ENCODE measurements around the gene FAM53A.

Gene FAM53A, protein sequence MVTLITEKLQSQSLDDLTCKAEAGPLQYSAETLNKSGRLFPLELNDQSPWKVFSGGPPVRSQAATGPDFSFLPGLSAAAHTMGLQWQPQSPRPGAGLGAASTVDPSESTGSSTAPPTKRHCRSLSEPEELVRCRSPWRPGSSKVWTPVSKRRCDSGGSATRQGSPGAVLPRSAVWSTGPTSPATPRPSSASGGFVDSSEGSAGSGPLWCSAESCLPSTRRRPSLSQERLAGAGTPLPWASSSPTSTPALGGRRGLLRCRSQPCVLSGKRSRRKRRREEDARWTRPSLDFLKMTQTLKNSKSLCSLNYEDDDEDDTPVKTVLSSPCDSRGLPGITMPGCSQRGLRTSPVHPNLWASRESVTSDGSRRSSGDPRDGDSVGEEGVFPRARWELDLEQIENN

DNA sequence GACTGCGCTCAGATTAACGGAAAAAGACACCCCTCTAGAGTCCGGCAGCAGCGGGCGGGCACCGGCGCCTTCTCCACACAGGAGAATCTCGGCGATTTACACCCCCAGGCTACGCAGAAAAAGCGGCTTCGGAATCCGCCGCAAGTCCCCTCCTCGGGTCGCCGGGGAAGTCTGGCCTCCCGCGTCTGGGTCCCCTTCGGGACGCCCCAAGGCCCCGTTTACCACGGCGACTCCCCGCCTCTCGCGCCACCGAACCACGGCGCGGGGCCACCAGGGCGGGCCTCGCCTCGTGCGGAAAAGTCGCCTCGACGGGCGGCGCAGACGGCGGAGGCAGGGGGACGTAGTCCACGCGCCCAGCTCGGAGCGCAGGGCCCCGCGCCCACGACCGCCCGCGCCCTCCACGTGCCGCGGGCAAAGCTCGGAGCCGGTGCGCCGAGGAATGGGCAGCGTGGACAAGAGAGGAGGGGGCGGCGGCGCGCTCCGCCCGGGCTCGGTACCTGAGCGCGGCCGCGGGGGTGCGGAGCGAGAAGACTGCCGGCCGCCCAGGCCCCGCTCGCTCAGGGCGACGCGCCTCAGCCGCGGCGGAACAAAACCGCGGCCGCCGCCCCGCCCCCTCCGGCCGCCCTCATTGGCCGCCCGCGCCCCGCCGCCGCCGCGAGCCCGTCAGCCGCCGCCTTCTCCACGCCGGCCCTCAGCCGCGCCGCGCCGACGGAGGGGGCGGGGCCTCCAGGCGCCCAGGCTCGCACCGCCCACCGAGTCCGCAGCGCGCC lies at the start of gene FAM53A:
Gene FAM53A (minus strand): TSS at position 578 of the 770 bp plus-strand sequence. CDS start 15,572 bp downstream, outside the sequence.
- DNase-seq, result peak; percentile 87

DNA sequence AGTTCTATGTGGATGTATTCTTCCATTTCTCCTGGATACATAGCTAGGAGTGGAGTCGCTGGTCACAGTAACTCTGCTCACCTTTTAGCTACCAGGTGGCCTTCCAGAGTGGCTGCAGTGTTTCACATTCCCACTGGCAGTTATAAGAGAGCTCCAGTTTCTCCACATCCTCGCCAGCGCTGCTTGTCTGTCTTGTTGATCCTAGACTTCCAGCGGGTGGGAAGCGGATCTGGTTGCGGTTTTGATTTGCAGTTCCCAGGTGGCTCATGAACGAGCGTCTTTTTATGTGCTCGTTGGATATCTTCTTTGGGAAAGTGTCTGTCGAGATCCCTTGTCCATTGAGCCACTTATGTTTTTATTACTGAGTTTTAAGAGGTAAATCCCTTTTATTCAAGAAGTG lies 48.8 kb upstream of the FAM53A start:
- no peak for DNase-seq

DNA sequence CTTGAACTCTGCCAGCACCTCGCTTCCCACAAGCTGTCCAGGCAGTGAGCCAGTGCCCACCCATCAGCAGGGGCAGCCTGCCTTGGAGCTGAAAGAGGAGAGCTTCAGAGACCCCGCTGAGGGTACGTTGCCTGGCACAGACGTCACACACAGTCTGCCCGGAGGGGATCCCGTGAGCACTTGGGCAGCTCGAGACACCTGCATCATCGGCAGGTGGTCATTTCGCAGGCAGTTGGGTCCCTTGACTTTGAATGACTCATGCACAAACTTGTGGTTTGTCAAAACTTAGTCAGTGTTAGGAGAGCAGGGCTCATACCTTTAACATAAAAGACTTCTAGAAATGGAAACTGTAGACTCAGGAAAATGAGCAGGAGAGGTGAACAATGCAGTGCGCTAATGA lies 47.1 kb upstream of the FAM53A start:
- no peak for DNase-seq

DNA sequence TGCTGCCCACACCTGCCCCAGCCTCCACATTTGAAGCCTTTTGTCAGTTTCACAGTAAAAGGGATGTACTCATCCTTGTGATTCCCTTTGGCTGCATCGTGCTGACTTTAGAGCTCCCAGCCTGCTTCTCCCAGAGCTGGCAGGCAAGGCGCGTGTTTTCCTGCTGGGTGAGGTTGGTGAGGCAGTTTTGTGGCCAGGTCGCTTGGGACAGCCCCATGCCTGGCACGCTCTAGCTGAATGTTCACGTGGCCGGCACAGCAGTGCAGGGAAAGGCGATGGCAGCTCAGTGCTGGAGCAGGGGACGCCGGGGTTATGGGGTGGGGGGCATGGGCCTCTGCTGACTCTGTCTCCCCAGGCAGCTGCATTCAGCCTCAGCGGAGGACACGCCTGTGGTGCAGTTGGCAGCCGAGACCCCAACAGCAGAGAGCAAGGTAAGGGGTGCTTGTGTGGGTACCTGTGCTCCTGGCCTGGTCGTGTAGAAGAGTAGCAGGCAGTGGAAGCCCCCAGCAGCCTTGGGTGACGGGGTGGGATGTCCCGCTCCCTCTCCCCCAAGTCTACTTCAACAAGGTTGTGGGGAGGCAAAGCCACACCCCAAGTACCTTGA lies 46.5 kb upstream of the FAM53A start:
- DNase-seq, result no peak

- no peak for DNase-seq
Measured at GRCh38 chr4:1728061-1728980, 44.2 kb upstream of the FAM53A start.

DNA sequence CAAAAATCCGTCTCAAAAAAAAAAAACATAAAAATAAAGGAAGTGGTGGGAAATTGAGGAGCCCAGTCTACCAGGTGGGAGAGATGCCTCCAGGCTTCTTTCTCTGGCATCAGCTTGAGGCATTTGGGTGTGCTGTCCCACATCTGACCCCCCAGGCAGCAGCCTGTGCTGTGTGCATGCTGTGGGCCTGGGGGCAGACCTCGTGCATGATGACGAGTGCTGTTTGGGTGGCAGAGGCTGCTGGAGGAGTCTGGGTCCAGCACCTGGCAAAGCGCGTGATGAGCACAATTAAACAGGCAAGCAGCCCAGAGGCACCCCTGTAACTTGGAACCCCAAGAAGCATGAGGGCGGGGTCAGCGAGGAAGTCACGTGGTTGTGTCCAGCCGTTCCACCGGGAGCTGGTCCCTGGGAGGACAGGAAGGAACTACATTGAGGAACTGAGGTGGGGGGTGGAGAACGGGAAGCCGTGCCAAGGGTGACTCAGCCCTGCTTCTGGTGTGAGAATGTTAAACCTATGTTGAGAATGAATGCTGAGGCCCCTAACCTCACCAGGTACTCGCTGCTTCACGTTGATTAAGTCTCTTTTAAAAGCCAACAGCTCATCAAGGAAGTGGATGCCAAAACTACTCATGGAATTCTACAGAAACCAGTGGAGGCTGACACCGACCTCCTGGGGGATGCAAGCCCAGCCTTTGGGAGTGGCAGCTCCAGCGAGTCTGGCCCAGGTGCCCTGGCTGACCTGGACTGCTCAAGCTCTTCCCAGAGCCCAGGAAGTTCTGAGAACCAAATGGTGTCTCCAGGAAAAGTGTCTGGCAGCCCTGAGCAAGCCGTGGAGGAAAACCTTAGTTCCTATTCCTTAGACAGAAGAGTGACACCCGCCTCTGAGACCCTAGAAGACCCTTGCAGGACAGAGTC lies 43.3 kb upstream of the FAM53A start:
- peak; percentile 78 for DNase-seq

GRCh38 chr4:1726146-1726934 lies 42.2 kb upstream of the FAM53A start:
- peak; percentile 72 for DNase-seq

DNA sequence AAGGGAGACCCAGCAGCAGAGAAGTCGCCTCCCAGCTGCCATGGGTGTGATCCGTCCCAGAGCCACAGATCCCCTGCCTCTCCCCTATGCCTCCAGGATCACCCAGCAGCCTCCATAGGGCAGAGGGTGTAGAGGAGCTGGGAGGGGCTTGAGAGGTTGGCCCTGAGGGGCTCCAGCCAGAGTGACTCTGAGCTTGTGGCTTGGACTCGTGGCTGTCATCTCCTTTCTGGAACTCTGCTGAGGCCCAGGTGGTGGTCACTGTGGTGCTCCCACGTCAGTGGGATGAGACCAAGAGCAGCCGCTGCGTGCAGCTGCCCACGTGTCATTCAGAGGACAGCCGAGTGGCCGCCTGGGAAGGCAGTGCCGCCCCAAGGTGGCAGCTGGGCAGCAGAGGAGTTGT lies 41.4 kb upstream of the FAM53A start:
- DNase-seq, result no peak

DNA sequence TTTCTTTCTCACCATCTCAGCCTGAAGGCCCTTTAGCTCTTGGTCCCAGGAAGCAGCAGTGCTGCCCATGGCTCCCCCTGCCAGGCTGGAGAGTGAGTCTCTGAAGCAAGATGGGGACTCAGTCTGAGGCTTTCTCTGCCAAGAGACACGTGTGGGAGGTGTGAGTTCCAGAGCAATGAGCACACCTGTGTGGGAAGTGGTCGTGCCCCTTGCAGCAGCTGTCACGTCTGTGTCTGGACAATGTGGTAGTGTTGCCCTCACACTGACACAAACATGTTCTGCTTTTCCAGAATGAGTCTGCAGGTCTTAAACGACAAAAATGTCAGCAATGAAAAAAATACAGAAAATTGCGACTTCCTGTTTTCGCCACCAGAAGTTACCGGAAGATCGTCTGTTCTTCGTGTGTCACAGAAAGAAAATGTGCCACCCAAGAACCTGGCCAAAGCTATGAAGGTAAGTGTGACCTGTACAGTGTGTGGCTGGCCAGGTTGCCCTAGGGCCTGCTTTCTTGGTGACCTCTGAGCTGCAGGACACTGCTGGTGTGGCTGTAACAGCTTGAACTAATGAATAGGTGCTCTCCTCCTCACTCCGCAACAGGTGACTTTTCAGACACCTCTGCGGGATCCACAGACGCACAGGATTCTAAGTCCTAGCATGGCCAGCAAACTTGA lies 39.2 kb upstream of the FAM53A start:
- DNase-seq, result no peak

DNA sequence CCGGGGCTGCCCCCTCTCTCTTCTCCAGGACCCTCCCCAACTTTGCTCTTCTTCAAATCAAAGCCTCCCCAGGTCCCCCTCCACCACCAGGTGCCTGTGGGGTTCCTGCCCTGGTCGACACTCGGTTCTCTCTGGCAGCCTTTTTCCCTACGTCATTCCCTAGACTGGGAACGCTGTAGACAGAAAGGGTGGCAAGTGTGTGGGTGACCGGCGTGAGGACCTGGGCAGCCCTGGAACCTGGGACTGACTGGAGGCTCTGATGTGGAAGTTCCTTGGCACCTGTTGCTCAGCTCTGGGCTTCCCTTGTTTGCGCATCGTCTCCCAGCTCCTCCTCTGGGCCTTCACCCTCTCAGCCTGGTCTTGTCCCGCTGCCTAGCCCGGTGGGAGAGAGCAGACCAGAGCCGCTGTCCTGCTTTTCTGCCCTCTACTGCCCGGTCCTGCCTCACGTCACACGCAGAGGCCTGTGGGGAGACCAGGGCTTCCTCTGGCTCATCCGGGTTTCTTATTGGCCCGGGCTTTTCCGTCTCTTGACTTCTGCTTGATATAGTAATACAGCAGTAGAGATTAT lies 38.5 kb upstream of the FAM53A start:
- DNase-seq, result no peak

- DNase-seq, result no peak
Measured at GRCh38 chr4:1721666-1722550, 37.8 kb upstream of the FAM53A start.

DNA sequence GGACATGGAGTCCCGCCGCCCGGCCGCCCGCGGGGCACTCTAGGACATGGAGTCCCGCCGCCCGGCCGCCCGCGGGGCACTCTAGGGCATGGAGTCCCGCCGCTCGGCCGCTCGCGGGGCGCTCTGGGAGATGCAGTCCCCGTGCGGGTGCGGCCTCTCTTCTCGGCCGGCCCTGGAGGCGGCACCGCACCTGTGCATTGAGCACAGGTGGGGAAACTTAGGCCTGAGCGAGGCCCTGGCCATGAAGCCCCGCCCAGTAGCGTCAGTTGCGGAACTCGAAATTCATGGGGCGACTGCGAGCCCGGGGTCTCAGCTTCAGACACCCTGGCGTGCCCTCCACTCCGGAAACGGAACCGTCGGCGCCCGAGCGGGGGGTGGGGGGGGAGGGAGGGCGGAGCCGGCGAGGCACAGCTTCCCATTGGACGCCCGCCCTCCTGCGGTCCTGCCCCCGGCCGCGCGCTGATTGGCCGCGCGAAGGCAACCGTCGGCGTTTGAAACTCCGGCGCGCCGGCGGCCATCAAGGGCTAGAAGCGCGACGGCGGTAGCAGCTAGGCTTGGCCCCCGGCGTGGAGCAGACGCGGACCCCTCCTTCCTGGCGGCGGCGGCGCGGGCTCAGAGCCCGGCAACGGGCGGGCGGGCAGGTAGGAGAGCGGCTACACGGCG lies 37.0 kb upstream of the FAM53A start, which contains the start of the genes TACC3 and TMEM129:
Gene TACC3 (plus strand): TSS at position 519 of the 663 bp plus-strand sequence. CDS start 1,901 bp downstream, outside the sequence.
Gene TMEM129 (minus strand): TSS at position 321 of the 663 bp plus-strand sequence. CDS start 486 bp downstream, outside the sequence.
- peak; percentile 93 for DNase-seq

DNA sequence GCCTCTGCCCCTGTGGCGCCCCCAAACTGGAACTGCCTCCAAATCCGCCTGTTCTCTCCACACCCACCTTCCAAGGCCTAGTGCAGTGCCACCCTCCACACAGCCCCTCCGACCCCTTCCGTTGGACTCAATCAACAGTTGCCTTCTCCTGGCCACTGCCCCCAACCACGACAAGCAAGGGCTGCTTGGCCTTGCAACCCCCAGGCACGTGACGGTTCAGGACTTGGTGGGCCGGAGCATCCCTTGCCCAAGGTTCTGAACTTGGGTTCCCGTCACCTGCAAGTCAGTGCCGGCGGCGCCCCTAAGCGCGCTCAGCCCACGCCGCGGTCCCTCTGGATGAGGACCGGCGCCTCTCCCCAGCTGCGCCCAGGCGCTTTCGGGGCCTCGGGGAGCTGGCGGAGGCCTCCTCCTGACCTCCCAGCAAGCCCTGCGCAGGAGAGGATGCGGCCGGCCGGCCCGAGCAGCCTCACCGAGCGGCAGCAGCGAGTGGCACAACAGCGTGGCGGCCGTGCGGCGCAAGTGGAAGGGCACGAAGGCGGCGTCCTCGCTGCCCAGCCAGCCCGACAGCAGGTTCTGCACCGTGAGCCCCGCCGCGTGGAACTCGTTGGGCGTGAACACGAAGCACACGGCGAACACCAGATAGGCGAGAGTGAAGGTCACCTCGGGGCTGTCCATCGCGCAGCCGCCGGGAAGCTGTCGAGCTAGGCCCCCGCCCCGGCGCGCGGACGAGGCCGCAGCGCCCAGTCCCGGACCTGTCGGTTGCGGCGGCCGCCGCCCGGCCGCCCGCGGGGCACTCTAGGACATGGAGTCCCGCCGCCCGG lies 36.3 kb upstream of the FAM53A start:
- peak; percentile 33 for DNase-seq

GRCh38 chr4:1718095-1718850 lies 34.2 kb upstream of the FAM53A start:
- DNase-seq, result no peak

DNA sequence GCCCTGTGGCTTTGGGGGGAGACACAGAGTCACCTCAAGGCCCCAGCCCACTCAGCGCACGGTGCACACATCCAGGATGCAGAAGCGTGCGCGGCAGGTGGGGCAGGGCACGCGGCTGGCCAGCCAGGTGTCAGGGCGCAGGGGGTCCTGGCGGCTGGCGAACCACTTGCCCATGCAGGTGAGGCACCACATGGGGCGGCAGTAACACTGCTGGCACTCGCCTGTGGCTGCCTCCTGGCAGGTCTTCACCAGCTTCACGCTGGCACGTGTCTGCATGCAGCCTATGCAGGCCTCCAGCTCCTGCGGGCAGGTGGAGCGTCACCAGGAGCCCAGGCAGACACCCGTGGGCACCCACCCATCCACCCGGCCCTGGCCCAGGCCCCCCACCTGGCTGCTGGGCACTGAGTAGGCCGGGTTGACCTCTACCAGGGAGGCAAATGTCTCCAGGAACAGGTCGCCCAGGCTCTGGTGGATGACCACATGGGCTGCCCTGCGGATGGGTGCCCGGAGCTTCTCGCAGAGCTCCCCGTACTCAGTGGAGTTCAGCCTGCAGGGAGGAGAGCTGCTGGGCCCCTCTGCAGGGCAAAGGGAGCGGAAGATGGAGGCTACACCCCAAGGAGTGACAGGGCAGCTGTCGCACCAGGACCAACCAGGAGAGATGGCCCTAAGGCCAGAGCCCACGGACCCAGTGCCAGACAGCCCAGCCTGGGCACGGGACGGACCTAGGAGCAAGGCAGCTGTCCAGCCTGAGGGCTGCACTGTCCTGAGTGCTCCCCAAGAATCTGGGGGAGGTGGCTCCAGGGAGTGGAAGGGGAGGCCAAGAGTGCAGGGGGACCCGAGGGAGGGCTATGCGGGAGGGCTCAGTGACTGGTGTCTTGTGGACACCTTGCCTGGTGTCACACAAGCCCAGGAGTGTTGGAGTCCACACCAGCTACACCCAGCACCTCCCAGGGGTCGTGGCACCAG lies 33.3 kb upstream of the FAM53A start:
- no peak for DNase-seq
